Measurements from ENCODE around the gene SLC29A2. TPM values are rescaled to one million over a fixed set of nuclear protein-coding genes. Genes with fewer than 3 reads are reported as not detected.

The SLC29A2 gene
- total and polyA plus RNA-seq, 12 donors: 7.8 to 50.6 (median 9.8) TPM

DNA sequence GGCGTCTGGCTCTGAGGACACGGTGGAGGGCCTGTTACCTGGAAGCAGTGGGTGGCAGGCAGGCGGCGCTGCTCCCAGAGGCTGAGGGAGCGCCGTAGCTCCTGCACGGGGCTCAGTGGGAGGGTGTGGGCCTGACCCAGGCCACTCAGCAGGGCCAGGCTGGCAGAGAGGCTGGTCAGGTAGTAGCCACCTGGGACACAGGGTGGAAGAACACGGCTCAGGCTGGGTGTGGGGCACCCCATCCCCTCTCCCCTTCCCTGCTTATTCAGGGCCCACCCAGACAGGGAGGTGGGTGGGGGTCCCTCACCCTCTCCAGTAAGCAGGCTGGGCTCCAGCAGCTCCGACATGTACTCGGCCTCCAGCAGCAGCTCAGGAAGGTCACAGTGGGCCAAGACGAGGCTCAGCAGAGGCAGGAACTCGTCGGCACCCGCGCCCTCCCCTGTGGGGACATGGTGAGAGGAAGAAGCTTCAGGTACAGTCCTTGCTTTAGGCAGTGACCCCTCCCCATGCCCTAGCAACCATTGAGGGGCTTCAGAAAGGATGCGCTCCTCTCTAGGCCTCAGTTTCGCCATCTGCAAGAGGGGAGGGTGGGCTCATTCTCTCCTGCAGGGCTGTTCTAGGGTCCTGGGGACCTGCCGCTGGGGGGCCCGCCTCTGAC, 38.2 kb downstream of the SLC29A2 start:
- no peaks in the 10 kb centered on the region for H3K27me3 ChIP-seq
- H3K9me3 ChIP-seq: no peaks in the 10 kb centered on the region
- H3K36me3 ChIP-seq: peaks cover 0 to 45% (median 0%) of the 10 kb centered on the region in 9 donors
- WGBS, 2 donors: 89 to 93% methylated on average over 19 of the region's 19 CpGs
- peaks cover 14 to 37% (median 30%) of the 10 kb centered on the region in 9 donors for H3K4me1 ChIP-seq
- TF ChIP-seq, protein P1, sequence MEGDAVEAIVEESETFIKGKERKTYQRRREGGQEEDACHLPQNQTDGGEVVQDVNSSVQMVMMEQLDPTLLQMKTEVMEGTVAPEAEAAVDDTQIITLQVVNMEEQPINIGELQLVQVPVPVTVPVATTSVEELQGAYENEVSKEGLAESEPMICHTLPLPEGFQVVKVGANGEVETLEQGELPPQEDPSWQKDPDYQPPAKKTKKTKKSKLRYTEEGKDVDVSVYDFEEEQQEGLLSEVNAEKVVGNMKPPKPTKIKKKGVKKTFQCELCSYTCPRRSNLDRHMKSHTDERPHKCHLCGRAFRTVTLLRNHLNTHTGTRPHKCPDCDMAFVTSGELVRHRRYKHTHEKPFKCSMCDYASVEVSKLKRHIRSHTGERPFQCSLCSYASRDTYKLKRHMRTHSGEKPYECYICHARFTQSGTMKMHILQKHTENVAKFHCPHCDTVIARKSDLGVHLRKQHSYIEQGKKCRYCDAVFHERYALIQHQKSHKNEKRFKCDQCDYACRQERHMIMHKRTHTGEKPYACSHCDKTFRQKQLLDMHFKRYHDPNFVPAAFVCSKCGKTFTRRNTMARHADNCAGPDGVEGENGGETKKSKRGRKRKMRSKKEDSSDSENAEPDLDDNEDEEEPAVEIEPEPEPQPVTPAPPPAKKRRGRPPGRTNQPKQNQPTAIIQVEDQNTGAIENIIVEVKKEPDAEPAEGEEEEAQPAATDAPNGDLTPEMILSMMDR (IDR thresholded peaks at IDR 0.05): no peak
- H3K4me3 ChIP-seq: no peak overlapping the region
- intact Hi-C loops (cut with DNase I): loop anchor here in 1 of 10 donors (2.0 kb wide), 1 partner anchor 25 kb away; no protein-coding TSS in a partner anchor
- ATAC-seq: no peak
- no peak overlapping the region for H3K27ac ChIP-seq
- DNase-seq: no peak

DNA sequence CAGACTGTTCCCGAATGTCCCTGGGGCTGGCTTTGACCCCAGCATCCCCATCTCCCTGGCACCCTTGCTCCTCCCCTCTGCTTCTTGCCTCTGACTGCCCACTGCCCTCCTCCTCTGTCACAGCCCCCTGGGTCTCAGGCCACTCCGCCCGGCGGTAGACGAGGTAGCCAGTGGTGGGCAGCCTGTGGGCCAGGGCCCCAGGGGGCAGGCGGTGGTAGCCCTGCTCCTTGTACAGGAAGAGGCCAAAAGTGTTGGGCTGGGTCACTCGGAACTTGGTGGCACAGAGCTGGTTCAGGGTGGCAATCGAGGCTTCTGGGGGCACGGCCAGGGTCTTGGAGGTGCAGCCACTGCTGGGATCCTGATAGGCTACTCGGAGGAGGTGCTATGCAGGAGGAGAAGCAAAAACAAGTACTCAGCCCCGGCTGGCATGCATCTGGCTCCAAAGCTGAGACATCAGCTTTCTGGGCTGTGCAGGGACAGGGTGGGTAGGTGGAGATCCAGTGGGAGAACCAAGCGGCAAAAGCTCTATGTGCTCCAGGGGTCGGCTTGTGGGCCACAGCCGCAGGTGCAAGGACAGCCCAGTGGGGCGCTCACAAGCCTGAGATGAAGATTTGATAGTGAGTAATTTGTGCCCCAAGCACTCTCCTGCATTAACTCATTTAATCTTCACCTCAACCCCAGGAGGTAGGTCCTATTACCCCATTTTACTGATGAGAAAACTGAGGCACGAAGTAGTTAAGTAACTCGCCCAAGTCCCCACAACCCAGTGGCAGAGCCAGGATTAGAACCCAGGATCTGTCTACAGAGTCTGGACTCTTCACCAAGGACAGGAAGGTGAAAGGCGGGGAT, 39.0 kb downstream of the SLC29A2 start:
- intact Hi-C loops (cut with DNase I): loop anchor here in 1 of 10 donors (2.0 kb wide), 1 partner anchor 24 kb away; no protein-coding TSS in a partner anchor
- Histone ChIP-seq H3K27me3 (no peaks in the 10 kb centered on the region), H3K4me3 (no peak overlapping the region), H3K36me3 (peaks cover 0 to 37% (median 0%) of the 10 kb centered on the region in 9 donors), H3K9me3 (no peaks in the 10 kb centered on the region), H3K4me1 (peaks cover 19 to 45% (median 37%) of the 10 kb centered on the region in 9 donors), H3K27ac (no peak overlapping the region)
- TF ChIP-seq, protein P1 (IDR thresholded peaks at IDR 0.05): no peak
- WGBS, 2 donors: 79 to 83% methylated on average over 18 of the region's 18 CpGs
- ATAC-seq (no peak), DNase-seq (no peak)

DNA sequence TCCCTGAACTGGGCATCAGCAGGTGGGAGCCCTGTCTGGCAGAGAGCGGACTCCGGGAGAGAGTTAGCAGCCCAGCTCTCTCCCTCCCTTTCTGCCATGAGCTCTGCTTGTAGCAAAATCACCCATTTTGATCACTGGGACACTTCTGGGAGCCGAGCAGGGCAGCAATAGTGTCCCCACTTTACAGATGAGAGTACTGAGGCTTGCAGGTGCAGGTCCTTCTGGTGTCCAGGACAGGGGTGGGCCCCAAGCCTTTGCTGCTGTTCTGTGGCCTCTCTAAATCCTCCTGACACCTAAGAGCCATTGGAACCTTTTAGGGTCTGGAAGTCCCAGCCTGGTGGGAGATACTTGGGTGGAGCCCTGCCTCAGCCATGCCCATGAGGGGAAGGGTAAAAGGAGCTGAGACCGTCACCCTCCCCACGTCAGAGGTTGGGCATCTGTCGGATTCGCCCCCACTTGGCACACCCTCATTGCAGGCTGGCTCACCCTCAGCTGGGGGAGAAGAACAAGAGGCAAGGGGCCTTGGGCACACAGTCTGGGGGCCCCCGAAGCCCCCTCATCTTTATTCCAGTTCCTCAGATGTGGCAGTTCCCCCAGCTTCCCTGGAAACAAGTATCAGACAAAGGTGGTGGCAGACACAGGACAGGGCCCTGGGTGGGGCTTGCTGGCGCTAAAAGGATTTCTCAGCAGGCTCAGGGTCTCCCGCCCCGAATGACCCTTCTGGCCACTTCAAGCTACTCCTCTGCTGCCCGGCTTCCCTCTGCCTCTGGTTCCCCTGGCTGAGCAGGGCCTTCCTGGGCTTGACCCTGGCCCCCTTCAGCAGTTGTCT, 39.8 kb downstream of the SLC29A2 start:
- Histone ChIP-seq H3K9me3 (no peaks in the 10 kb centered on the region), H3K4me3 (no peak overlapping the region), H3K4me1 (peaks cover 22 to 46% (median 41%) of the 10 kb centered on the region in 9 donors), H3K27ac (no peak overlapping the region), H3K27me3 (no peaks in the 10 kb centered on the region), H3K36me3 (peaks cover 0 to 29% (median 0%) of the 10 kb centered on the region in 9 donors)
- ATAC-seq (no peak), DNase-seq (no peak)
- TF ChIP-seq, protein P1 (IDR thresholded peaks at IDR 0.05): no peak
- intact Hi-C loops (cut with DNase I): loop anchor here in 1 of 10 donors (2.0 kb wide), 1 partner anchor 23 kb away; no protein-coding TSS in a partner anchor
- WGBS, 2 donors: 85 to 86% methylated on average over 12 of the region's 12 CpGs

DNA sequence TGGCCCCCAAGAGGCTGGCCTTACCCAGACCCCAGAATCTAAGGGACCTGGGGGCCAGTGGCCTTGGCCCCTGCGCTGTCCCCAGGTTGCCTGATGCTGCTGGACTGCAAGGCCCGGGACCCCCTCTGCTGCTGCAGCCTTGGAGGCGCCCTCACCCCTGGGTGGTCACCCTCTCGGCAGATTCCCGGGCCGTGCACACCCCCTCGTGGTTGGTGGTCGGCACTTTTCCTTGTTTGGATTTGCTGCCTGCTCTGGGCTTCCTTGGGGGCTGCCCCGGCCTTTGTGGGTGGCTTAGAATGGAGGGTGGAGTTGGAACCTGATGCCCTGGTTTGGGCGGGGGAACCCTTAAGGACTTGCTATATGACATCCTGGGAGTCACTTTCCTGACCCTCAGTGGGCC, 40.6 kb downstream of the SLC29A2 start:
- DNase-seq (no peak), ATAC-seq (no peak)
- WGBS, 2 donors: 61 to 65% methylated on average over 10 of the region's 10 CpGs
- intact Hi-C loops (cut with DNase I): no loop called here
- H3K36me3 ChIP-seq: peaks cover 0 to 29% (median 0%) of the 10 kb centered on the region in 9 donors
- no peaks in the 10 kb centered on the region for H3K9me3 ChIP-seq
- H3K27ac ChIP-seq: no peak overlapping the region
- TF ChIP-seq, protein P1 (IDR thresholded peaks at IDR 0.05): no peak
- H3K27me3 ChIP-seq: no peaks in the 10 kb centered on the region
- H3K4me1 ChIP-seq: peaks cover 23 to 46% (median 41%) of the 10 kb centered on the region in 9 donors
- no peak overlapping the region for H3K4me3 ChIP-seq
